B cell (primary cell): ENCODE measurements around the gene PCDHGB1. TPM values are rescaled to one million over a fixed set of nuclear protein-coding genes. Genes with fewer than 3 reads are reported as not detected.
"Not testable (repeated sequence)": the region's sequence is repeated elsewhere in the genome, so short reads cannot be mapped to it uniquely, and the experiment has no call there.

ENCODE experiments used
- ATAC-seq: fragments of 200-7000 bp; cut with Tn5 transposase; one replicate; pipeline ENCODE4 v1.10.0; 2021; ENCODE audit warnings: low read depth, mild to moderate bottlenecking, moderate number of reproducible peaks, moderate library complexity
- CTCF ChIA-PET: fragments of 350-600 bp; sonication (Branson Sonifier 250); formaldehyde crosslinking; loops from one replicate; lab custom pipeline; 2021; ENCODE audit warnings: antibody characterized with exemption, inconsistent platforms; lab: Charles Lee
- POLR2A ChIA-PET: fragments of 350-600 bp; sonication (Branson Sonifier 250); formaldehyde crosslinking; loops from one replicate; lab custom pipeline; 2021; ENCODE audit warnings: antibody characterized with exemption; lab: Charles Lee
- DNase-seq: peaks from one replicate; pipeline ENCODE4 v3.0.0; 2013
- H2AFZ ChIP-seq: 2 replicates; pipeline ENCODE4 v1.6.1; 2012; ENCODE audit warnings: mild to moderate bottlenecking, low read depth, low read length; ENCODE audit not compliant: insufficient read depth, poor library complexity, severe bottlenecking
- H3K27ac ChIP-seq, 2 donors: 1 replicate in 1 of 2; 2 replicates in 1 of 2; pipeline ENCODE4 v1.5.1; 2012 to 2013; ENCODE audit warnings: low read length in 2 of 2, mild to moderate bottlenecking in 2 of 2, moderate library complexity in 1 of 2
- H3K27me3 ChIP-seq, 4 experiments: fragments of 200-600 bp in 1 of 4; sonication (generic) in 1 of 4; replicated peaks in 1 of 4; 1 replicate in 2 of 4; 2 replicates in 2 of 4; pipeline versions ENCODE4 v1.6.1 to v1.7.0; 2013 to 2016; ENCODE audit warnings: low read length in 3 of 4, mild to moderate bottlenecking in 2 of 4, mixed read lengths in 1 of 4, moderate library complexity in 1 of 4; ENCODE audit not compliant: insufficient read depth in 4 of 4, control insufficient read depth in 3 of 4; ENCODE audit errors: control extremely low read depth in 1 of 4
- H3K36me3 ChIP-seq, 2 experiments: replicated peaks in 1 of 2; 1 replicate in 1 of 2; 2 replicates in 1 of 2; pipeline versions ENCODE4 v1.6.1 to v1.7.1; 2013; ENCODE audit warnings: low read length in 1 of 2; ENCODE audit not compliant: insufficient read depth in 2 of 2, control insufficient read depth in 1 of 2; ENCODE audit errors: control extremely low read depth in 1 of 2, extremely low read depth in 1 of 2
- H3K4me1 ChIP-seq, 2 donors: fragments of 200-600 bp in 1 of 2; sonication (generic) in 1 of 2; 1 replicate in 1 of 2; 2 replicates in 1 of 2; pipeline versions ENCODE4 v1.5.1 to v1.6.1; 2013 to 2017; ENCODE audit warnings: low read length in 2 of 2; ENCODE audit not compliant: control insufficient read depth in 2 of 2, insufficient read depth in 2 of 2
- H3K4me2 ChIP-seq: replicated peaks from 2 replicates; pipeline ENCODE3; 2012; ENCODE audit warnings: mild to moderate bottlenecking, low read depth, low read length; ENCODE audit not compliant: poor library complexity, severe bottlenecking
- H3K4me3 ChIP-seq, 5 experiments: fragments of 200-600 bp in 1 of 5; sonication (generic) in 1 of 5; 1 replicate in 3 of 5; 2 replicates in 2 of 5; pipeline versions ENCODE4 v1.5.1 to v1.7.0; 2011 to 2016; ENCODE audit warnings: low read length in 4 of 5, mild to moderate bottlenecking in 4 of 5, low read depth in 2 of 5, control low read depth in 1 of 5, moderate library complexity in 1 of 5; ENCODE audit not compliant: insufficient read depth in 1 of 5; ENCODE audit errors: control extremely low read depth in 1 of 5, extremely low read depth in 1 of 5
- H3K79me2 ChIP-seq: fragments of 200-600 bp; sonication (generic); one replicate; pipeline ENCODE4 v1.6.0; 2016; ENCODE audit warnings: low read length; ENCODE audit not compliant: control insufficient read depth, insufficient read depth
- H3K9ac ChIP-seq: fragments of 200-600 bp; sonication (generic); 2 replicates; pipeline ENCODE4 v1.6.1; 2017; ENCODE audit warnings: mild to moderate bottlenecking, low read length, moderate library complexity
- H3K9me3 ChIP-seq, 3 donors: one replicate each; pipeline versions ENCODE4 v1.6.1 to v1.7.1; 2013; ENCODE audit warnings: low read length in 2 of 3; ENCODE audit not compliant: control insufficient read depth in 2 of 3, insufficient read depth in 1 of 3; ENCODE audit errors: control extremely low read depth in 1 of 3
- H4K20me1 ChIP-seq: 2 replicates; pipeline ENCODE4 v1.6.0; 2012; ENCODE audit warnings: mild to moderate bottlenecking, low read length; ENCODE audit not compliant: insufficient read depth, control insufficient read depth, poor library complexity, severe bottlenecking
- H3K27ac Mint-ChIP-seq: one replicate; pipeline ENCODE4 v1.8.0; 2021; ENCODE audit warnings: mixed read lengths
- H3K27me3 Mint-ChIP-seq: one replicate; pipeline ENCODE4 v1.8.0; 2021; ENCODE audit warnings: mixed read lengths
- H3K4me1 Mint-ChIP-seq: one replicate; pipeline ENCODE4 v1.8.0; 2021; ENCODE audit warnings: mixed read lengths
- H3K4me3 Mint-ChIP-seq: one replicate; pipeline ENCODE4 v1.8.0; 2021; ENCODE audit warnings: mixed read lengths
- H3K9me3 Mint-ChIP-seq: one replicate; pipeline ENCODE4 v1.8.0; 2022; ENCODE audit warnings: mixed read lengths; ENCODE audit not compliant: insufficient read depth
- EZH2 ChIP-seq: IDR thresholded peaks from 2 replicates; pipeline ENCODE4 v1.6.1; 2012; ENCODE audit warnings: borderline replicate concordance, low read depth, mild to moderate bottlenecking, moderate library complexity, low read length; ENCODE audit not compliant: insufficient read depth, poor library complexity, severe bottlenecking
- WGBS: methylation state at CpG from one replicate; pipeline ENCODE4 v1.1.5; 2013; ENCODE audit warnings: missing lambda C conversion rate; ENCODE audit not compliant: insufficient coverage; 5-methylcytosine and 5-hydroxymethylcytosine counted together
- intact Hi-C: fragments of 100-400 bp; cut with micrococcal nuclease; formaldehyde crosslinking; loops from one replicate; pipeline ENCODE4 v1.10.0; 2022
- polyA plus RNA-seq: library from polyadenylated mRNA; depleted of rRNA; stranded (reverse); fragments of >200 nt; gene quantifications from 2 replicates; pipeline ENCODE4 v1.2.3, GENCODE V29; 2012
- total RNA-seq, 2 donors: library from RNA; stranded (reverse); fragments of 120-200 nt in 1 of 2; gene quantifications; 1 replicate in 1 of 2; 2 replicates in 1 of 2; pipeline versions ENCODE4 v1.2.3 to v1.2.4, GENCODE V29; 2013 to 2022
- TF ChIP-seq, protein P1 (sequence below): fragments of 200-600 bp; IDR thresholded peaks from one replicate; pipeline ENCODE4 v1.8.0; 2022; ENCODE audit warnings: antibody characterized with exemption, mild to moderate bottlenecking

PCDHGB1 gene
- total and polyA plus RNA-seq, 2 donors (not counting 1 experiment from before 2014, with no cell fraction given) = 0.10 to 0.69 TPM

DNA sequence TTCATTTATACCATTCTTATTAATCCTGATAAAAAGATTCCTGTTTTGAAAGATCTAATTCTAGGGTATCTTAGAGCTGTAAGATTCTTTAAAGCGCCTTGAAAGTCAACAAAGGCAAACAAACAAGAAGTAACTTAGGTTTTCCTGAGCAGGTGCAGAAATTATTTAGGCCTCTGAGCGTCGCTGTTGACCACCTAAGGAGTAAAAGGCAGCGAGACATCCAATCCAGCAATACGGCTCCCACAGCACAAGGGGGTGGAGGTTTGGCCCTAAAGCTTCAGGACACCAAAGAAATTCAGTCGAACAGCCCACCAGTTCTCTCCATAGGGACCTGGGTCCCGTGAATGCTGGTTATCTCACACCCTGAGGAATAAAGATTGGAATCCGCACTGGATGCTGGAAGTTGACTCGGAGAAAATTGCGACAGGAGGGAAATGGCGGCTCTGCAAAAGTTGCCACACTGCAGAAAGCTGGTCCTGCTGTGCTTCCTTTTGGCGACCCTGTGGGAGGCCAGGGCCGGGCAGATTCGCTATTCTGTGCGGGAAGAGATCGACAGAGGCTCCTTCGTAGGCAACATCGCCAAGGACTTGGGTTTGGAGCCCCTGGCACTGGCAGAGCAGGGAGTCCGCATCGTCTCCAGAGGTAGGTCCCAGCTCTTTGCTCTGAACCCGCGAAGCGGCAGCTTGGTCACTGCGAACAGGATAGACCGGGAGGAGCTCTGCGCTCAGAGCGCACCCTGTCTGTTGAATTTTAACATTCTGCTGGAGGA lies 11.2 kb upstream of the PCDHGB1 start, which contains the start of gene PCDHGA2:
PCDHGA2 (plus strand) TSS at position 223 of the 769 bp plus-strand sequence.
- H3K27me3 Mint-ChIP-seq = peaks cover 74% of the 10 kb centered on the region
- ChIA-PET CTCF (interaction anchor here (1.0 kb wide), 1 partner anchor 13 kb away, joined by 3 read pairs; no protein-coding TSS in a partner anchor), POLR2A (no interaction called here)
- no peak for DNase-seq
- intact Hi-C loops = no loop called here
- 21% methylated on average over 24 of the region's 27 CpGs for WGBS
- Histone ChIP-seq H3K4me3 (no peak within 1 kb of the TSS), H3K27ac (no peak within 1 kb of the TSS), H3K36me3 (no peaks in the 10 kb centered on the region), H3K9ac (no peak within 1 kb of the TSS), H3K79me2 (no peaks in the 10 kb centered on the region), H3K27me3 (peaks cover 0 to 55% (median 47%) of the 10 kb centered on the region in 4 experiments), H3K4me2 (no peak within 1 kb of the TSS), H2AFZ (no peak within 1 kb of the TSS), H4K20me1 (no peaks in the 10 kb centered on the region), H3K4me1 (peaks cover 0 to 4% of the 10 kb centered on the region in 2 donors), H3K9me3 (peaks cover 5 to 43% (median 35%) of the 10 kb centered on the region in 3 donors)
- TF ChIP-seq, protein P1, sequence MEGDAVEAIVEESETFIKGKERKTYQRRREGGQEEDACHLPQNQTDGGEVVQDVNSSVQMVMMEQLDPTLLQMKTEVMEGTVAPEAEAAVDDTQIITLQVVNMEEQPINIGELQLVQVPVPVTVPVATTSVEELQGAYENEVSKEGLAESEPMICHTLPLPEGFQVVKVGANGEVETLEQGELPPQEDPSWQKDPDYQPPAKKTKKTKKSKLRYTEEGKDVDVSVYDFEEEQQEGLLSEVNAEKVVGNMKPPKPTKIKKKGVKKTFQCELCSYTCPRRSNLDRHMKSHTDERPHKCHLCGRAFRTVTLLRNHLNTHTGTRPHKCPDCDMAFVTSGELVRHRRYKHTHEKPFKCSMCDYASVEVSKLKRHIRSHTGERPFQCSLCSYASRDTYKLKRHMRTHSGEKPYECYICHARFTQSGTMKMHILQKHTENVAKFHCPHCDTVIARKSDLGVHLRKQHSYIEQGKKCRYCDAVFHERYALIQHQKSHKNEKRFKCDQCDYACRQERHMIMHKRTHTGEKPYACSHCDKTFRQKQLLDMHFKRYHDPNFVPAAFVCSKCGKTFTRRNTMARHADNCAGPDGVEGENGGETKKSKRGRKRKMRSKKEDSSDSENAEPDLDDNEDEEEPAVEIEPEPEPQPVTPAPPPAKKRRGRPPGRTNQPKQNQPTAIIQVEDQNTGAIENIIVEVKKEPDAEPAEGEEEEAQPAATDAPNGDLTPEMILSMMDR = no peak
- no peak for TF ChIP-seq EZH2
- ATAC-seq = no peak
- peaks cover 2% of the 10 kb centered on the region for H3K4me1 Mint-ChIP-seq
- H3K4me3 Mint-ChIP-seq = peak within 1 kb of the TSS; percentile 13
- no peak within 1 kb of the TSS for H3K27ac Mint-ChIP-seq
- peaks cover 15% of the 10 kb centered on the region for H3K9me3 Mint-ChIP-seq

DNA sequence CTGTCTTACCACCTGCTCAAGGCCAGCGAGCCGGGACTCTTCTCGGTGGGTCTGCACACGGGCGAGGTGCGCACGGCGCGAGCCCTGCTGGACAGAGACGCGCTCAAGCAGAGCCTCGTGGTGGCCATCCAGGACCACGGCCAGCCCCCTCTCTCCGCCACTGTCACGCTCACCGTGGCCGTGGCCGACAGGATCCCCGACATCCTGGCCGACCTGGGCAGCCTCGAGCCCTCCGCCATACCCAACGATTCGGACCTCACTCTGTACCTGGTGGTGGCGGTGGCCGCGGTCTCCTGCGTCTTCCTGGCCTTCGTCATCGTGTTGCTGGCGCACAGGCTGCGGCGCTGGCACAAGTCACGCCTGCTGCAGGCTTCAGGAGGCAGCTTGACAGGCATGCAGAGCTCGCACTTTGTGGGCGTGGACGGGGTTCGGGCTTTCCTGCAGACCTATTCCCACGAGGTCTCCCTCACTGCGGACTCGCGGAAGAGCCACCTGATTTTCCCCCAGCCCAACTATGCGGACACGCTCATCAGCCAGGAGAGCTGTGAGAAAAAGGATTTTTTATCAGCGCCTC lies 9.0 kb upstream of the PCDHGB1 start:
- H3K27ac Mint-ChIP-seq, H3K4me2 ChIP-seq, H3K4me1 Mint-ChIP-seq, H3K27ac ChIP-seq, CTCF ChIA-PET, ATAC-seq, H2AFZ ChIP-seq, H3K9ac ChIP-seq, H3K4me3 Mint-ChIP-seq, DNase-seq, intact Hi-C loops, H4K20me1 ChIP-seq, H3K4me3 ChIP-seq, POLR2A ChIA-PET, H3K4me1 ChIP-seq, H3K79me2 ChIP-seq, H3K36me3 ChIP-seq: not testable (repeated sequence)
- Mint-ChIP-seq H3K9me3 (peaks cover 12% of the 10 kb centered on the region), H3K27me3 (peaks cover 65% of the 10 kb centered on the region)
- peaks cover 1 to 50% (median 48%) of the 10 kb centered on the region in 3 donors for H3K9me3 ChIP-seq
- H3K27me3 ChIP-seq = peaks cover 0 to 54% (median 45%) of the 10 kb centered on the region in 4 experiments
- WGBS = 71% methylated on average over 23 of the region's 45 CpGs
